HepG2 (cell line): Measurements from ENCODE around the gene DCAKD. TPM values are rescaled to one million over a fixed set of nuclear protein-coding genes. Genes with fewer than 3 reads are reported as not detected.

Experiments used
- ARNT ChIP-seq: fragments of 450-650 bp; IDR thresholded peaks from 2 replicates; pipeline ENCODE4 v1.6.1; 2017
- CBX5 ChIP-seq: sonication (generic); formaldehyde crosslinking; IDR thresholded peaks from 2 replicates; pipeline ENCODE4 v1.4.0; 2020; ENCODE audit warnings: missing genetic modification reagents, borderline replicate concordance
- GTF3A ChIP-seq: sonication (generic); formaldehyde crosslinking; conservative IDR thresholded peaks from 2 replicates; pipeline ENCODE4 v1.4.0; 2020; ENCODE audit warnings: mild to moderate bottlenecking, missing genetic modification reagents
- HNRNPLL ChIP-seq: fragments of 200-400 bp; formaldehyde crosslinking; IDR thresholded peaks from 2 replicates; pipeline ENCODE4 v1.6.1; 2017; ENCODE audit warnings: mild to moderate bottlenecking, low read depth, low read length; ENCODE audit not compliant: poor library complexity, severe bottlenecking
- JARID2 ChIP-seq: sonication (generic); formaldehyde crosslinking; IDR thresholded peaks from 2 replicates; pipeline ENCODE4 v1.8.1; 2023; ENCODE audit warnings: missing genetic modification reagents, inconsistent platforms; ENCODE audit not compliant: insufficient replicate concordance
- KDM6A ChIP-seq: IDR thresholded peaks from 2 replicates; pipeline ENCODE4 v1.6.1; 2016; ENCODE audit warnings: low read depth
- TBX2 ChIP-seq: sonication (generic); formaldehyde crosslinking; IDR thresholded peaks from 2 replicates; pipeline ENCODE4 v1.5.0; 2020; ENCODE audit warnings: missing genetic modification reagents, mild to moderate bottlenecking, borderline replicate concordance
- ZC3H4 ChIP-seq: sonication (generic); formaldehyde crosslinking; IDR thresholded peaks from 2 replicates; pipeline ENCODE4 v1.4.0; 2020; ENCODE audit warnings: missing genetic modification reagents, borderline replicate concordance
- ZKSCAN5 ChIP-seq: sonication (generic); formaldehyde crosslinking; IDR thresholded peaks from 2 replicates; pipeline ENCODE4 v1.5.1; 2020; ENCODE audit warnings: mild to moderate bottlenecking, missing genetic modification reagents
- ZNF138 ChIP-seq: sonication (generic); formaldehyde crosslinking; IDR thresholded peaks from 2 replicates; pipeline ENCODE4 v1.5.0; 2020; ENCODE audit warnings: mild to moderate bottlenecking, low read depth, missing genetic modification reagents
- ZNF260 ChIP-seq: sonication (generic); formaldehyde crosslinking; IDR thresholded peaks from 2 replicates; pipeline ENCODE4 v1.4.0; 2020; ENCODE audit warnings: missing genetic modification reagents, low read depth, mild to moderate bottlenecking, borderline replicate concordance
- ZNF282 ChIP-seq: fragments of 450-650 bp; IDR thresholded peaks from 2 replicates; pipeline ENCODE4 v1.6.1; 2018; ENCODE audit not compliant: partially characterized antibody
- ZNF382 ChIP-seq: sonication (generic); formaldehyde crosslinking; IDR thresholded peaks from 2 replicates; pipeline ENCODE4 v1.5.0; 2020; ENCODE audit warnings: missing genetic modification reagents, mild to moderate bottlenecking, borderline replicate concordance
- ZNF773 ChIP-seq: sonication (generic); formaldehyde crosslinking; IDR thresholded peaks from 2 replicates; pipeline ENCODE4 v1.4.0; 2020; ENCODE audit warnings: missing genetic modification reagents, borderline replicate concordance
- polyA plus RNA-seq, 8 experiments: library from polyadenylated mRNA; depleted of rRNA in 3 of 8; stranded (reverse) in 7 of 8; unstranded in 1 of 8; fragments of >200 nt; fragmentation: Illumina TruSeq in 4 of 8; extraction: Trizol in 4 of 8; gene quantifications; 2 replicates each; pipeline versions ENCODE4 v1.2.1 to v1.2.3, GENCODE V29; 2011 to 2016; ENCODE audit warnings: low read depth in 4 of 8, missing spikeins in 1 of 8, mixed read lengths in 1 of 8; ENCODE audit not compliant: insufficient read depth in 1 of 8
- total RNA-seq, 5 experiments: library from RNA; depleted of rRNA; stranded (reverse); fragments of >200 nt; fragmentation: Illumina TruSeq; extraction: Trizol; gene quantifications; 2 replicates each; pipeline ENCODE4 v1.2.3, GENCODE V29; 2016; ENCODE audit warnings: low read depth in 1 of 5
- TF ChIP-seq, protein P1 (sequence below): sonication (generic); formaldehyde crosslinking; IDR thresholded peaks from 2 replicates; pipeline ENCODE4 v1.4.0; 2020; ENCODE audit warnings: missing genetic modification reagents
- TF ChIP-seq, protein P2 (sequence below): sonication (generic); formaldehyde crosslinking; IDR thresholded peaks from 2 replicates; pipeline ENCODE4 v1.4.0; 2020; ENCODE audit warnings: missing genetic modification reagents
- TF ChIP-seq, protein P3 (sequence below): sonication (generic); formaldehyde crosslinking; conservative IDR thresholded peaks from 2 replicates; pipeline ENCODE4 v1.4.0; 2020; ENCODE audit warnings: missing genetic modification reagents
- TF ChIP-seq, protein P4 (sequence below): sonication (generic); formaldehyde crosslinking; IDR thresholded peaks from 2 replicates; pipeline ENCODE4 v1.5.1; 2020; ENCODE audit warnings: missing genetic modification reagents, mild to moderate bottlenecking, borderline replicate concordance

The DCAKD gene
- total and polyA plus RNA-seq, 2 of the 13 experiments (the other 11 are each of a cell fraction or from before 2014, with no cell fraction given), result 25.9 to 29.2 TPM

DNA sequence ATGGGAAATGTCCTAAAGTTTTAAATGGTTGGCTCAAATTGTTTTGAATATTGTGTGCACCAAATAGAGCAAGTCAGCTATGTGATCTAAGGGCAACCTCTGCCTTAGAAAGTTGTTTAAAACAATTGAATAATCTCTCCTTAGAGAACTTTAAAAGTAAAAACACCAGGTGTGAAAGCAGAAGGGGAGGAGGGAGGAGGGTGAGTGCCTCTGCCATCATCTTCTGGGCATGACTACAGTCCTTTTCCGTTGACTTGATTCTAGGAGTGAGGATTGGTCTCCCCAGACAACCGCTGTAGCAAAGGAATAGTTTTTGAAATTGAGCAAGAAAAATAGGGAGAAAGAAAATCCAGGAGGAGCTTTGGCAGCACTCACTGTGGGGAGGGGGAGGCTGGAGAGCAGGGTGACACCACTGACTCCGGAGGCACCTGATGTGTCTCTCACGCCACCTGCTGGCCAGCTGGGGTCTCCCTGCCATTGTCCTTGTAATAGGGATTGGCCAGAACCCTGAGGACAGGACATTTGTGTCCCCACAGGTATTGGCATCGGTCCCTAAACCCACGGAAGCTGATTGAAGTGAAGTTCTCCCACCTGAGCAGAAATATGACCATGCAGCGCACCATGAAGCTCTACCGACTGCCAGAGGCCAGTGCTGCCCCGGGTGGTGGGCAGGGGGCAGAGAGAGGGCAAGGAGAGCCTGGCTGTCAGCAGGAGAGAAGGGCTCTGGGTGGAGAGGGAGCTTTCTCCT lies 47.6 kb upstream of the DCAKD start (continued):
- TF ChIP-seq, protein P1, sequence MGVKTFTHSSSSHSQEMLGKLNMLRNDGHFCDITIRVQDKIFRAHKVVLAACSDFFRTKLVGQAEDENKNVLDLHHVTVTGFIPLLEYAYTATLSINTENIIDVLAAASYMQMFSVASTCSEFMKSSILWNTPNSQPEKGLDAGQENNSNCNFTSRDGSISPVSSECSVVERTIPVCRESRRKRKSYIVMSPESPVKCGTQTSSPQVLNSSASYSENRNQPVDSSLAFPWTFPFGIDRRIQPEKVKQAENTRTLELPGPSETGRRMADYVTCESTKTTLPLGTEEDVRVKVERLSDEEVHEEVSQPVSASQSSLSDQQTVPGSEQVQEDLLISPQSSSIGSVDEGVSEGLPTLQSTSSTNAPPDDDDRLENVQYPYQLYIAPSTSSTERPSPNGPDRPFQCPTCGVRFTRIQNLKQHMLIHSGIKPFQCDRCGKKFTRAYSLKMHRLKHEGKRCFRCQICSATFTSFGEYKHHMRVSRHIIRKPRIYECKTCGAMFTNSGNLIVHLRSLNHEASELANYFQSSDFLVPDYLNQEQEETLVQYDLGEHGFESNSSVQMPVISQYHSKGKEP (CRISPR knock-in tag), result no peak
- TF ChIP-seq ZKSCAN5 (CRISPR knock-in tag), result no peak
- no peak for TF ChIP-seq ZNF260 (CRISPR knock-in tag)
- no peak for TF ChIP-seq TBX2 (CRISPR knock-in tag)
- no peak for TF ChIP-seq ZNF773 (CRISPR knock-in tag)
- TF ChIP-seq, protein P2, sequence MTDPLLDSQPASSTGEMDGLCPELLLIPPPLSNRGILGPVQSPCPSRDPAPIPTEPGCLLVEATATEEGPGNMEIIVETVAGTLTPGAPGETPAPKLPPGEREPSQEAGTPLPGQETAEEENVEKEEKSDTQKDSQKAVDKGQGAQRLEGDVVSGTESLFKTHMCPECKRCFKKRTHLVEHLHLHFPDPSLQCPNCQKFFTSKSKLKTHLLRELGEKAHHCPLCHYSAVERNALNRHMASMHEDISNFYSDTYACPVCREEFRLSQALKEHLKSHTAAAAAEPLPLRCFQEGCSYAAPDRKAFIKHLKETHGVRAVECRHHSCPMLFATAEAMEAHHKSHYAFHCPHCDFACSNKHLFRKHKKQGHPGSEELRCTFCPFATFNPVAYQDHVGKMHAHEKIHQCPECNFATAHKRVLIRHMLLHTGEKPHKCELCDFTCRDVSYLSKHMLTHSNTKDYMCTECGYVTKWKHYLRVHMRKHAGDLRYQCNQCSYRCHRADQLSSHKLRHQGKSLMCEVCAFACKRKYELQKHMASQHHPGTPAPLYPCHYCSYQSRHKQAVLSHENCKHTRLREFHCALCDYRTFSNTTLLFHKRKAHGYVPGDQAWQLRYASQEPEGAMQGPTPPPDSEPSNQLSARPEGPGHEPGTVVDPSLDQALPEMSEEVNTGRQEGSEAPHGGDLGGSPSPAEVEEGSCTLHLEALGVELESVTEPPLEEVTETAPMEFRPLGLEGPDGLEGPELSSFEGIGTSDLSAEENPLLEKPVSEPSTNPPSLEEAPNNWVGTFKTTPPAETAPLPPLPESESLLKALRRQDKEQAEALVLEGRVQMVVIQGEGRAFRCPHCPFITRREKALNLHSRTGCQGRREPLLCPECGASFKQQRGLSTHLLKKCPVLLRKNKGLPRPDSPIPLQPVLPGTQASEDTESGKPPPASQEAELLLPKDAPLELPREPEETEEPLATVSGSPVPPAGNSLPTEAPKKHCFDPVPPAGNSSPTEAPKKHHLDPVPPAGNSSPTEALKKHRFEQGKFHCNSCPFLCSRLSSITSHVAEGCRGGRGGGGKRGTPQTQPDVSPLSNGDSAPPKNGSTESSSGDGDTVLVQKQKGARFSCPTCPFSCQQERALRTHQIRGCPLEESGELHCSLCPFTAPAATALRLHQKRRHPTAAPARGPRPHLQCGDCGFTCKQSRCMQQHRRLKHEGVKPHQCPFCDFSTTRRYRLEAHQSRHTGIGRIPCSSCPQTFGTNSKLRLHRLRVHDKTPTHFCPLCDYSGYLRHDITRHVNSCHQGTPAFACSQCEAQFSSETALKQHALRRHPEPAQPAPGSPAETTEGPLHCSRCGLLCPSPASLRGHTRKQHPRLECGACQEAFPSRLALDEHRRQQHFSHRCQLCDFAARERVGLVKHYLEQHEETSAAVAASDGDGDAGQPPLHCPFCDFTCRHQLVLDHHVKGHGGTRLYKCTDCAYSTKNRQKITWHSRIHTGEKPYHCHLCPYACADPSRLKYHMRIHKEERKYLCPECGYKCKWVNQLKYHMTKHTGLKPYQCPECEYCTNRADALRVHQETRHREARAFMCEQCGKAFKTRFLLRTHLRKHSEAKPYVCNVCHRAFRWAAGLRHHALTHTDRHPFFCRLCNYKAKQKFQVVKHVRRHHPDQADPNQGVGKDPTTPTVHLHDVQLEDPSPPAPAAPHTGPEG (CRISPR knock-in tag), result no peak
- TF ChIP-seq CBX5, result peak; percentile 46; the same call in 1 of the 2 replicates
- no peak for TF ChIP-seq GTF3A
- TF ChIP-seq, protein P3, sequence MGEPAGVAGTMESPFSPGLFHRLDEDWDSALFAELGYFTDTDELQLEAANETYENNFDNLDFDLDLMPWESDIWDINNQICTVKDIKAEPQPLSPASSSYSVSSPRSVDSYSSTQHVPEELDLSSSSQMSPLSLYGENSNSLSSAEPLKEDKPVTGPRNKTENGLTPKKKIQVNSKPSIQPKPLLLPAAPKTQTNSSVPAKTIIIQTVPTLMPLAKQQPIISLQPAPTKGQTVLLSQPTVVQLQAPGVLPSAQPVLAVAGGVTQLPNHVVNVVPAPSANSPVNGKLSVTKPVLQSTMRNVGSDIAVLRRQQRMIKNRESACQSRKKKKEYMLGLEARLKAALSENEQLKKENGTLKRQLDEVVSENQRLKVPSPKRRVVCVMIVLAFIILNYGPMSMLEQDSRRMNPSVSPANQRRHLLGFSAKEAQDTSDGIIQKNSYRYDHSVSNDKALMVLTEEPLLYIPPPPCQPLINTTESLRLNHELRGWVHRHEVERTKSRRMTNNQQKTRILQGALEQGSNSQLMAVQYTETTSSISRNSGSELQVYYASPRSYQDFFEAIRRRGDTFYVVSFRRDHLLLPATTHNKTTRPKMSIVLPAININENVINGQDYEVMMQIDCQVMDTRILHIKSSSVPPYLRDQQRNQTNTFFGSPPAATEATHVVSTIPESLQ (CRISPR knock-in tag), result no peak
- TF ChIP-seq ZC3H4, result no peak
- TF ChIP-seq, protein P4, sequence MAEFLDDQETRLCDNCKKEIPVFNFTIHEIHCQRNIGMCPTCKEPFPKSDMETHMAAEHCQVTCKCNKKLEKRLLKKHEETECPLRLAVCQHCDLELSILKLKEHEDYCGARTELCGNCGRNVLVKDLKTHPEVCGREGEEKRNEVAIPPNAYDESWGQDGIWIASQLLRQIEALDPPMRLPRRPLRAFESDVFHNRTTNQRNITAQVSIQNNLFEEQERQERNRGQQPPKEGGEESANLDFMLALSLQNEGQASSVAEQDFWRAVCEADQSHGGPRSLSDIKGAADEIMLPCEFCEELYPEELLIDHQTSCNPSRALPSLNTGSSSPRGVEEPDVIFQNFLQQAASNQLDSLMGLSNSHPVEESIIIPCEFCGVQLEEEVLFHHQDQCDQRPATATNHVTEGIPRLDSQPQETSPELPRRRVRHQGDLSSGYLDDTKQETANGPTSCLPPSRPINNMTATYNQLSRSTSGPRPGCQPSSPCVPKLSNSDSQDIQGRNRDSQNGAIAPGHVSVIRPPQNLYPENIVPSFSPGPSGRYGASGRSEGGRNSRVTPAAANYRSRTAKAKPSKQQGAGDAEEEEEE (CRISPR knock-in tag), result no peak
- peak; percentile 59 for TF ChIP-seq JARID2 (CRISPR knock-in tag)
- no peak for TF ChIP-seq ZNF282
- TF ChIP-seq ZNF382 (CRISPR knock-in tag), result no peak
- TF ChIP-seq ZNF138 (CRISPR knock-in tag), result no peak
- no peak for TF ChIP-seq KDM6A (CRISPR knock-in tag)
- TF ChIP-seq ARNT, result no peak
- no peak for TF ChIP-seq HNRNPLL
